ENCODE results near the gene LDLRAD4.
"Not testable (repeated sequence)": the region's sequence is repeated elsewhere in the genome, so short reads cannot be mapped to it uniquely, and the experiment has no call there.

The LDLRAD4 gene

GRCh38 chr18:13680612-13681011 is 462.1 kb downstream of the LDLRAD4 start:
- DNase-seq (ENCODE audit: low read depth), result no peak

DNA sequence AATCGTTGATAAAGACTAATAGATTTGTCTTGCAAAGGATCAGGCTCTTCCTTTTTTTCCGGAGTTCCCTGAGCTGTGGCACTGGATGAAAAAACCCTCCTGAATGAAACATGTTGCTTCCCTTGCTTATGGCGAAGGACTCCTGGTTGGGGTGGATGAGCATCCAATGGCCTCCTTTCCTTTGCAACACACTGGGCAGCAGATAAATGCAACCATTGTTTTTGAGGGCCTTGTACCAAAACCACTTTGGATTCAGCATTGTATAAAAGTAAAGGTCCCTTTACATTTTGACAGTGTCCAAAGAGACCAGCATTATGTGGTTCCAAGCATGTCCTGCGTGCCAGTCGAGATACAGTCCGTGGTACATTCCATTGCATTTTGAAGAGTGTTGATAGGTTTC is 463.1 kb downstream of the LDLRAD4 start:
- no peak for DNase-seq (ENCODE audit: low read depth)

GRCh38 chr18:13684546-13684945 is 466.0 kb downstream of the LDLRAD4 start:
- no peak for DNase-seq (ENCODE audit: low read depth)

- DNase-seq (ENCODE audit: low read depth), result no peak
Observed at GRCh38 chr18:13688191-13689136, 469.9 kb downstream of the LDLRAD4 start.

DNA sequence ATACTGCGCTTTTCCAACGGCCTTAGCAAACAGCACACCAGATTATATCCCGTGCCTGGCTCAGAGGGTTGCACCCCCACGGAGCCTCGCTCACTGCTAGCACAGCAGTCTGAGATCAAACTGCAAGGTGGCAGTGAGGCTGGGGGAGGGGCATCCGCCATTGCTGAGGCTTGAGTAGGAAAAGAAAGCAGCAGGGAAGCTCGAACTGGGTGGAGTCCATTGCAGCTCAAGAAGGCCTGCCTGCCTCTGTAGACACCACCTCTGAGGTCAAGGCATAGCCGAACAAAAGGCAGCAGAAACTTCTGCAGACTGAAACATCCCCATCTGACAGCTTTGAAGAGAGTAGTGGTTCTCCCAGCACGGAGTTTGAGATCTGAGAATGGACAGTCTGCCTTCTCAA is 471.5 kb downstream of the LDLRAD4 start:
- not testable (repeated sequence) for DNase-seq (ENCODE audit: low read depth)

DNA sequence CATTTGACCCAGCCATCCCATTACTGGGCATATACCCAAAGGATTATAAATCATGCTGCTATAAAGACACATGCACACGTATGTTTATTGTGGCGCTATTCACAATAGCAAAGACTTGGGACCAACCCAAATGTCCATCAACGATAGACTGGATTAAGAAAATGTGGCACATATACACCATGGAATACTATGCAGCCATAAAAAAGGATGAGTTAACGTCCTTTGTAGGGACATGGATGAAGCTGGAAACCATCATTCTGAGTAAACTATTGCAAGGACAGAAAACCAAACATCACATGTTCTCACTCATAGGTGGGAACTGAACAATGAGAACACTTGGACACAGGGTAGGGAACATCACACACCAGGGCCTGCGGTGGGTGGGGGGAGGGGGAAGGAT is 476.8 kb downstream of the LDLRAD4 start:
- DNase-seq (ENCODE audit: low read depth), result not testable (repeated sequence)

GRCh38 chr18:13696961-13697360 is 478.4 kb downstream of the LDLRAD4 start:
- no peak for DNase-seq (ENCODE audit: low read depth)

- DNase-seq (ENCODE audit: low read depth), result no peak
Observed at GRCh38 chr18:13700153-13700552, 481.6 kb downstream of the LDLRAD4 start.

Measured in stimulated activated CD8-positive, alpha-beta memory T cell treated with anti-CD3 and anti-CD28 coated beads, Interleukin-12 subunit alpha, Interleukin-12 subunit beta, amount 100 ng/mL, for 4 hours (primary cell).